Measurements from ENCODE around the gene NR1D1.

DNA sequence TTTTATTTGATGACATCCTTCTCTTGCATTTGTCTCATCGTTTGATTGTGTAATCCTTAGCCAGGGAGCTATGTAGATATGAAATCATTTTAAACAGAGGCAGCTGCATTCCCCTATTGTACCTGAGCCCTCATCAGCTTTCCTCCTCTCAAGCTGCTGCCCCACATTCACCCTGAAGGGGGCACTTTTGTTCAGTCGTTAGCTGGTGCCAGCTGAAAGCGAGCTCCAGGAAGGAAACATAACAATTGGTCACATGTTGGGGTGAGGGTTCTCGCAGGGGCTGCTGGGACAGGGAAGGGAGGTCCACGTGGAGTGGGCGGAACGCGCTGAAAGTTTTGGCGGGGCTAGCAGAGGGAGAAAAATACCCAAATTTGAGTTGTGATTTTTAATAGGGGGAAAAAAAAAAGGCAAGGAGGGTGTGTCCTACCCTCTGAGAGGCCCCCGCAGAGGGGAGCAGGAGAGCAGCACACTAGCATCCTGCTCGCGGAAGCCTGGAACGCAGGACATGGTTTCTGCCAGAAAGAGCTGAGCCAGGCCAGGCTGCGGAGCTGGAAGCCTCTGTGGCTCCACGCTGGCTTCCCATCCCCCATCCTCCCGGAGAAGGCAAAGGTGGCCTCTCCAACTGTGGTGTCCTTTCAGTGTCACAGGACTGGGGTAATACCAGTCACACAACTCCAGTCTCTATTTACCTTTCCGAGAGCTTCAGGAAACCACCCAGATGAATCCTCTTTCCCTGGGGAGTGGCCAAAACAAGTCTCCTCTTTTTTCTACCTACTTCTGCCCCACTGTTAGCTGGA is 12.9 kb upstream of the NR1D1 start:
- TF ChIP-seq, protein P1, sequence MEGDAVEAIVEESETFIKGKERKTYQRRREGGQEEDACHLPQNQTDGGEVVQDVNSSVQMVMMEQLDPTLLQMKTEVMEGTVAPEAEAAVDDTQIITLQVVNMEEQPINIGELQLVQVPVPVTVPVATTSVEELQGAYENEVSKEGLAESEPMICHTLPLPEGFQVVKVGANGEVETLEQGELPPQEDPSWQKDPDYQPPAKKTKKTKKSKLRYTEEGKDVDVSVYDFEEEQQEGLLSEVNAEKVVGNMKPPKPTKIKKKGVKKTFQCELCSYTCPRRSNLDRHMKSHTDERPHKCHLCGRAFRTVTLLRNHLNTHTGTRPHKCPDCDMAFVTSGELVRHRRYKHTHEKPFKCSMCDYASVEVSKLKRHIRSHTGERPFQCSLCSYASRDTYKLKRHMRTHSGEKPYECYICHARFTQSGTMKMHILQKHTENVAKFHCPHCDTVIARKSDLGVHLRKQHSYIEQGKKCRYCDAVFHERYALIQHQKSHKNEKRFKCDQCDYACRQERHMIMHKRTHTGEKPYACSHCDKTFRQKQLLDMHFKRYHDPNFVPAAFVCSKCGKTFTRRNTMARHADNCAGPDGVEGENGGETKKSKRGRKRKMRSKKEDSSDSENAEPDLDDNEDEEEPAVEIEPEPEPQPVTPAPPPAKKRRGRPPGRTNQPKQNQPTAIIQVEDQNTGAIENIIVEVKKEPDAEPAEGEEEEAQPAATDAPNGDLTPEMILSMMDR (conservative IDR thresholded peaks at IDR 0.05; ENCODE audit: low read length) = peak; percentile 95
- no peak for TF ChIP-seq EZH2phosphoT487 (IDR thresholded peaks at IDR 0.05; ENCODE audit: borderline replicate concordance, low read depth, low read length)
